Stimulated activated naive CD4-positive, alpha-beta T cell treated with Interleukin-2 at 50 U/mL for 16 hours (primary cell): ENCODE results near the gene ATP11A.

ENCODE experiments used
- DNase-seq: peaks from one replicate; lab custom pipeline; 2025; lab: John Stamatoyannopoulos, UW

ATP11A gene

DNA sequence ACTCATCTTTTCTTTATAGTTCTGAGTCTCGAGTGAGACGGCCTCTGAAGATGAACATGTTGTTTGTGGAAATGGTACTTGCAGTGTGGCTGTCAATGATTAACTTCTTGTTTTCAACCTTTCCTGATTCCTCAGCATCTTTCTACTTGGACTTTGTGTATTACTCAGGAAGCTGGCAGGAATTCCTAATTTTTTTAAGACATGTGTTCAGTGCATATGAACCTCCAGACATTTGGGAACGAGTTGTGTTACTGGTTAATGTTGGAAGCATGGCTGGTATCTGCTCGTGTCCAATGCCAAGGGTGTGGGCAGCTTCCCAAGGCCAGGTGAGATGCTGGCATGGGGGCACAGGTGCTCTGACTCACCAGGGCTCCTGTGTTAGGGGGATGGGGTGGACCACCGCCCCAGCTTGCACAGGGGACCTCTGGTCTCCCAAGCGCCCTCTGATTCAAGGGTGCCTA, 218.1 kb downstream of the ATP11A start:
- no peak for DNase-seq

DNA sequence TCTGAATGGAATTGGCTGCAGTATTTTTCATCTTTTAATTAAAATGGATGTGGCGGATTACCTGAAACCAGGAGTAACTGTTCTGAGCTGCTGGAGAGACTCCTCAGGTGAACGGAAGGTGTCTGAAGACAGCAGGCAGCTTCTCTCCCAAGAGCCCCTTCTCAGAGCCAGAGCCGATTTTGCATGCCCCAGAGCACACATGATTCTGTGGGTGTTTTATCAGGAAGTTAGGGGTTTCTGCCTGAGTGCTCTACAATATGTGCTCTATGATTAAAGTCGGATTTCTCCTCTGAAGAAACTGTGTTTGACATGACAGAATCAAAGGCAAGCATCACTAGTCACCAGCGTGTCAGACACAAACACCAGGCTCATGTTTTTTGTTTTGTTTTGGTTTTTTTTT, 218.5 kb downstream of the ATP11A start:
- DNase-seq: no peak

DNA sequence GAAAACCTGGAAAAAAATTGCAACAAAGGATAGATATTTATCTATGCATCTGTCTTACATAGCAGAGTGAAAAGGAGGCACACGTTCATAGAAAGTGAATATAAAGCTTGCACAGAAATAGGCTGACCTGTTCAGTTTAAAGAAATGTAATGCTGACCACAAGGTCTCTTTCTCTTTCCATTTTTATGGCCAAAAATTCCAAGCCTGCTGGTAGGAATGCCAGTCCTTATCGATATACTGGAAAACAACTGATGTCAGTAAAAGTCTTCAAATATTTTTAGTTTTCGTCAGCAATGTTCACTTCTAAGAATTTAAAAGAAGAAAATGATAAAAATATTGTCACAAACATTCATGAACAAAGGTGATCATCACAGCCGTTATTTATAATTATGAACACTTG, 220.2 kb downstream of the ATP11A start:
- no peak for DNase-seq

DNA sequence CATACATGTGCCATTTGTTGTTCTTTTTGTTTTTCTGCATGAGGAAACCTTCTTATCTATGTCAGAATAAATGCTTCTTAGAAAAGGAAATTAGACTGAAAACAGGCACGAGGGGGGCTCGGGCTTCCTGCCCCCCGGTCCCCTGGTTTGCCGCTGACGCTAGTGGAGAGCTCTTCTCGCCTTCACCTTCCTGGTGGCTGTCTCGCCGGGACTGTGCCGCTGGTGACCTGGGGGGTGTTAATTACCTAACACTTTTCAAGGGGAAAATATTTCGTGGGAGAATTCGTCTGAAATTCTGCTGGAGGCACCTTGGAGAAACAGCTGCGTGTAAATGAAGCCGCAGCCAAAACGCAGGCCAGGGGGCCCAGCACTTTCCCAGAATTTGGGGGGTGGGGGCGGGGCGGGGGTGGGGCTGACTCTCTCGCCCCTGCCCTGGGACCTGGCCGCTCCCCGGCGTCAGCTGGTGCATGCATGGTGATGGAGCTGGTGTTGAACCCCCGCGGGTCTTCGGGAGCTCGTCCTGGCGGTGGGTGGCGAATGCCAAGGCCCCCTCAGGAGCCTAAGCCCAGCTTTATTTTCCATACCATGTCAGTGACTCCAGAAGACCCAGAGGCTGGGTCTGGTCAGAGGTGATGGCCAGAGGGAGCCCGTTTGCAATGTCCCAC, 220.9 kb downstream of the ATP11A start:
- DNase-seq: no peak

DNA sequence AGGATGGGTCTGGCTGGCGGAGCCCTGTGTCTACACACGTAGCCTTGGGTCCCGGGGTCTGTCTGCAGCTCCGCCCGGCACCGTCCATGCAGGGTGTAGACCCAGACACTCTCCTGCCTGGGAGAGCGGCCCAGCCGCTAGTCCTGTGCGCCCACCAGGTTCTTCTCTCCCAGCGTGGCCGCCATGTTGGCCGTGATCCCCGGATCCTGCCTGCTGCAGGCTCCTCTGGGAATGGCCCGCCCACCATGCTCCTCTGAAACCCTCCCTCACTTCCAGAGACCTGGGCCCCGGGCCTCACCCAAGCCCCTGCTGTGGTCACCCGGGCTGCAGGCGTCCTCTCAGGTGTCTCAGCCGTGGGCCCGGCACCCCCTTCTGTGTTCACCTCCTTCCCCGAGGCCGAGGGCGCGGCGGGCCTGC, 221.5 kb downstream of the ATP11A start:
- no peak for DNase-seq

- DNase-seq: no peak
Measured at GRCh38 chr13:112911883-112912282, 222.0 kb downstream of the ATP11A start.

DNA sequence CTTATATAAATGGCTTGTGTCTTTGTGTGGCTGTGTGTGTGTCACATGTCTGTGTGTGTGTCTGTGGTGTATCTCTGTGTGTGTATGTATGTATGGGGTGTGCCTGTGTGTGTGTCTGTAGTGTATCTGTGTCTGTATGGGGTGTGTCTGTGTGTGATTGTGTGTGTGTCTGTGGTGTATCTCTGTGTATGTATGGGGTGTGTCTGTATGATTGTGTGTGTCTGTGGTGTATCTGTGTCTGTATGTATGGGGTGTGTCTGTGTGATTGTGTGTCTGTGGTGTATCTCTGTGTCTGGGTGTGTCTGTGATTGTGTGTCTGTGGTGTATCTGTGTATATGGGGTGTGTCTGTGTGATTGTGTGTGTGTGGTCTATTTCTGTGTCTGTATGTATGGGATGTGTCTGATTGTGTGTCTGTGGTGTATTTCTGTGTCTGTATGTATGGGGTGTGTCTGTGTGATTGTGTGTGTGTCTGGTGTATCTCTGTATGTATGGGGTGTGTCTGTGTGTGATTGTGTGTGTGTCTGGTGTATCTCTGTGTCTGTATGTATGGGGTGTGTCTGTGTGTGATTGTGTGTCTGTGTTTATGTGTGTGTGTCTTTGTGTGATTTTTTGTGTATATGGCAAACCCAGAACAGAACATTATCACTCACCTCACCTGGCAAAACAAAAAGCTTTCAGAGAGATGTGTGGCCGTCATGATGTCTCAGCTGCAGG, 223.0 kb downstream of the ATP11A start:
- DNase-seq: no peak

DNA sequence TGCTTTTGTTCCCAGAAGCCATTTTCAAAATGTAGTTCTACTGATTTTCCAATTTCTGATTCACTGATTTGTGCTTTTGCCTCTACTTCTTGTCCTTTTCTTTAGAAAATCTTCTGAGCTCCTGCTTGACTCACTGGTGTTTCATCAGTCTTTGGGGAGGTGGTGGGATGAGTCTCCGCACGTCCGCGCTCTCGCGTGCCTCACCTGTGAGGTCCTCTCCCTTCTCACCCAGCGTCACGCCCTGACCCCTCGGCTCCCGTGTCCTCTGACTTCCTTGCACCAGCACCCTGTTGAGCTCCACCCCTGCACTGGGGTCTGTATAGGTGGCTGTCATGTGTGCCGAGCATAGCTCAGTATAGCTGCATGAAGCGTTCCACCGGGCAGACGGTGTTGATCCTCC, 226.5 kb downstream of the ATP11A start:
- DNase-seq: no peak

DNA sequence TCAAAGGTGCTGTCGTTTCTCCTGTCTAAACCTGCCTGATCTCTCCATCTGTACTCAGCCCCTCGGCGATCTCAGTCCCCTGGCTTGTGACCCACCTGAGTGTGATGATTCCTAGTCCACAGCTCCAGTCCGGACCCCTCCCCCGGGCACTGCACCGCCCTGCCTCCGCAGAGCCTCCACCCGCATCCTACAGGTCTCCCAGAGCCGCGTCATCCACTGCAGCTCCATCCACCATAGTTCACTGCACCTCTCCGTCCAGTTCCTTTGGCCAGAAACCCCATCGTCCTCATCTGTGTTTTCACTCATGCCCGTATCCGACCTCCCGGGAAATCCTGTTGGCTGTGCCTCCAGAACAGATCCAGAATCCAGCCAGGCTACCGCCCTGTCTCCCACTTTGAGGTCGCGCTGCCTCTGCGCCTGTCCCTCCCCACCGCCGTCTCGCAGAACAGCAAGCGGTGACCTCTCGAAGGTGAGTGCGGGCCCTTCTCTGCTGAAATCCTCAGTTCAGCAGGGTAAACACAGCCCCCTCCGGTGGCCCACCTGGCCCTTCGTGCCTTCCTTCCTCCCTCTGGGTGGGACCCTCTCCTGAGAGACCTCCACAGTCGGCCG, 227.3 kb downstream of the ATP11A start:
- no peak for DNase-seq

- DNase-seq: no peak
Measured at GRCh38 chr13:112917737-112918136, 227.9 kb downstream of the ATP11A start.

GRCh38 chr13:112918266-112918665, 228.4 kb downstream of the ATP11A start:
- no peak for DNase-seq

DNA sequence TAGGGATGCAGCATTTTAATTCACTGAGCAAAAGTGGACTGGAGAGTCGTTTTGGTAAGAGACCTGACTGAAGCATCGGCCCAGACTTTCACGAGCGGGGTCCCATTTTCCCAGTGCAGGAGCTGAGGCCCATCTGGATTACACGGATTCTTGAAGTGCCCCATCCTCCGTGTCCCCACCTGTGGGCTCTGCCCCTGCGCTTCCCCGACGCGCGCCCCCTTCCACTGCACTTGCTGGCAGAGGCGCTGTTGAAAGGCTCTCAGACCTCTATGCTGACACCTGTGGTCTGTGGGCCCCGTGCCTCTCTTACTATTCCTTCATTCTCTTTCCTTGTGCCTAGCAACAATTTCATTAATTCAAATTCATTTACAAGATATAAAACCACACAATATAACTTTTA, 228.9 kb downstream of the ATP11A start:
- DNase-seq: no peak

DNA sequence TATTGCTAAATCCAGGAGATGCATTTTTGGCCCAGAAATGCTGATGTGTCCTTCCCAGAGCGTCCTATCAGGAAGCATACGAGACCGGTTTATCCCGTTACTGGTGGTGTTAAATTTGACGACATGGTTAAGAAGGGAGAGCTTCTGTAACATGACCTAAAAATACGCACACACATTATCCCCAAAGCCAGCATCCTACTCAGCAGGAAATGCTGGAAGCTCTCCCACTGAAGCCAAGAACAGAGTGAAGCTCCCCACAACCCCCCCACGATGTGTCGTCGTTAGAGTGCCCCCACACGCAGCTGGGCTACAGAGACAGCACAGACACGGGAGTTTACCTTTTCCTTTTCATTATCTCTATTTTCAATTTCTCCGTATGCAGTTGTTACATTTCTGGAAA, 234.1 kb downstream of the ATP11A start:
- no peak for DNase-seq

GRCh38 chr13:112924365-112924764, 234.5 kb downstream of the ATP11A start:
- DNase-seq: no peak

DNA sequence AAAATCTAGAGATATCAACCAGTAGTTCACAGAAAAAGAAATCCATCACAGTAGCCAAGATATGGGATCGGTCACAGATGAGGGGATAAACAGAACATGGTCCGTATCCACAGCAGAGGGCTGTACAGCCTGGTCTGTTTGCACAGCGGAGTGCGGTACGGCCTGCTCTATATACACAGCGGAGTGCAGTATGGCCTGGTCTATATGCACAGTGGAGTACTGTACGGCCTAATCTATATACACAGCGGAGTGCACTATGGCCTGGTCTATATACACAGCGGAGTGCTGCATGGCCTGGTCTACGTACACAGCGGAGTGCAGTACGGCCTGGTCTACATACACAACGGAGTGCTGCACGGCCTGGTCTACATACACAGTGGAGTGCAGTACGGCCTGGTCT, 236.2 kb downstream of the ATP11A start:
- DNase-seq: no peak

DNA sequence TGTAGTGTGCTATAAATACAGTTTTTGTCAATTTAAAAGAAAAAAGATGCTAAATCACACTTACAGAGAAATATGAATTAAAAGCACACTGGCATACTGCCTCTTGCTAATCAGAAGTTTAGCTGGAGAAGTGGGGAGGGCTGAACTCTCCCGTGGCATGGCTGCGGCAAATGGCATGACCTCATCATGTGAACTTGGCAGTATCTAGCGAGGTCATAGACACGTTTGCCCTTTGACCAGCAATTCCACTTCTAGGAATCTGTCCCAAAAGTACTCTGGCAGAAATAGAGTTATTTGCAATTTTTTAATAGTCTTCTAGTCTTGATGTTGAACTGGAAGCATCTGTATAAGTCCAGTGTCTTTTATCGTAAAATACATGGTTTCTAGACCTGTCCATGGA, 237.2 kb downstream of the ATP11A start:
- DNase-seq: no peak

- DNase-seq: no peak
Measured at GRCh38 chr13:112928020-112928971, 238.5 kb downstream of the ATP11A start.

GRCh38 chr13:112928972-112929782, 239.3 kb downstream of the ATP11A start:
- no peak for DNase-seq

- DNase-seq: no peak
Measured at GRCh38 chr13:112929783-112930055, 239.9 kb downstream of the ATP11A start.

GRCh38 chr13:112930192-112930591, 240.4 kb downstream of the ATP11A start:
- DNase-seq: no peak
